Measurements from ENCODE around the gene CABLES2. TPM values are rescaled to one million over a fixed set of nuclear protein-coding genes. Genes with fewer than 3 reads are reported as not detected.

Gene CABLES2
- total and polyA plus RNA-seq, 3 donors from 2014 or later: 51.0 to 83.0 (median 58.6) TPM

DNA sequence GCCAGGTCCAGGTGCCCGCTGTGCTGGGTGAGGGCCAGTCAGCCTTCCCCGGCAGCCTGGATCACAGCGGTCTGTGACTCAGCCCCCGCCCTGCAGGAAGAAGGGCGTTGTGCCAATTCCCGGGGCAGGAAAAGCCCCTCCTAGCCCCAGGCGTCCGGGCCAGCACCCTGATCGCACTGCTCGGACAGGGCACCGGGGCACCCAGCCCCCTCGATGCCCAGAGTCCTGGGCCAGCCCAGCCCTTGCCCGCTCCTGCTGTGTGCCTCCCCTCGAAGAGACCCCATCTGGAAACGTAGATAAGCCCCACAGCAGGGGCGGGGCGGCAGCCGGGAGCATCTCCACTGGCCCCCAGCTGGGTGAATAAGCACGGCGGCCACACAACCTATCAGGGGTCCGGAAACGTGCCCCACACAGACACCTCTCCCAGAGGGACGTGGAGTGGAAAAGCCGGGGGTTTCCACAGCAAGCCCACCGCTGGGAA, 49.9 kb downstream of the CABLES2 start:
- Histone ChIP-seq H3K9me3 (no peaks in the 10 kb centered on the region), H3K27me3 (no peaks in the 10 kb centered on the region), H3K4me3 (no peak overlapping the region), H3K27ac (peak overlapping the region; percentile 66 to 80), H3K4me1 (peaks cover 52% of the 10 kb centered on the region), H3K36me3 (ENCODE audit: low read depth, missing control alignments) (no peaks in the 10 kb centered on the region)
- 41 to 64% methylated on average over 8 to 24 of the region's 25 CpGs for WGBS, 2 donors
- DNase-seq: no peak
- intact Hi-C loops (cut with DNase I; ENCODE audit: low total_unique reads): no loop called here
- TF ChIP-seq, protein P1, sequence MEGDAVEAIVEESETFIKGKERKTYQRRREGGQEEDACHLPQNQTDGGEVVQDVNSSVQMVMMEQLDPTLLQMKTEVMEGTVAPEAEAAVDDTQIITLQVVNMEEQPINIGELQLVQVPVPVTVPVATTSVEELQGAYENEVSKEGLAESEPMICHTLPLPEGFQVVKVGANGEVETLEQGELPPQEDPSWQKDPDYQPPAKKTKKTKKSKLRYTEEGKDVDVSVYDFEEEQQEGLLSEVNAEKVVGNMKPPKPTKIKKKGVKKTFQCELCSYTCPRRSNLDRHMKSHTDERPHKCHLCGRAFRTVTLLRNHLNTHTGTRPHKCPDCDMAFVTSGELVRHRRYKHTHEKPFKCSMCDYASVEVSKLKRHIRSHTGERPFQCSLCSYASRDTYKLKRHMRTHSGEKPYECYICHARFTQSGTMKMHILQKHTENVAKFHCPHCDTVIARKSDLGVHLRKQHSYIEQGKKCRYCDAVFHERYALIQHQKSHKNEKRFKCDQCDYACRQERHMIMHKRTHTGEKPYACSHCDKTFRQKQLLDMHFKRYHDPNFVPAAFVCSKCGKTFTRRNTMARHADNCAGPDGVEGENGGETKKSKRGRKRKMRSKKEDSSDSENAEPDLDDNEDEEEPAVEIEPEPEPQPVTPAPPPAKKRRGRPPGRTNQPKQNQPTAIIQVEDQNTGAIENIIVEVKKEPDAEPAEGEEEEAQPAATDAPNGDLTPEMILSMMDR (IDR thresholded peaks at IDR 0.05): no peak
- TF ChIP-seq POLR2A (IDR thresholded peaks at IDR 0.05): no peak

DNA sequence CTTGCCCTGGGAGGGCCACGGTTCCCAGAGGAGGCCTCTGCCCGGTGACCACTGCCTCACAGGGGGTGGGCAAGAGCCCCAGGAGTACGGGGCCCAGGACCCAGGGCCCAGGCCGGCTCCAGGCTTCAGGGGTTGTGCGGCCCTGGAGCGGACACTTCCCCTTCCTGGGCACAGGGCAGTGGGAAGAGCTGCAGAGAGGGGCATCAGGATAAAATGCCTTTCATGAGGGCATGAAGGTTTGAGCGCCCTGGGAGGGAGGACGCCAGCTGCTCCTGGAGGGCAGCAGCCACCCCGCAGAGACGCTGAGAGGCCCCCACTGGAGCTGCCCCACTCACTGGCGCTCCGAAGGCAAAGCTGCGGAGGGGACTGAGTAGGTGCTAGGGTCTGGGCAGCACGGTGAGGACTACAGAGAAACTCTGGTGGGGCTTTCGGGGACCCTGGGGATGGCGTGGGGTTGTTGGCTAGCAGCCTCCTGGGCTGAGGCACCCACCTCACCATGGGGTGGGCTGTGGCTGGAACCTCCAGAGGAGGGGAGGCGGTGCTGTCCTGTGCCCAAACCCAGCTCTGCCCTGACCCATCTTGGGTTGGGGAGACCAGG, 50.4 kb downstream of the CABLES2 start:
- 63 to 64% methylated on average over 17 of the region's 17 CpGs for WGBS, 2 donors
- Histone ChIP-seq H3K27ac (peak overlapping the region; percentile 66 to 80), H3K4me3 (no peak overlapping the region), H3K36me3 (ENCODE audit: low read depth, missing control alignments) (no peaks in the 10 kb centered on the region), H3K27me3 (no peaks in the 10 kb centered on the region), H3K4me1 (peaks cover 52% of the 10 kb centered on the region), H3K9me3 (no peaks in the 10 kb centered on the region)
- DNase-seq: no peak
- TF ChIP-seq, protein P1 (IDR thresholded peaks at IDR 0.05): no peak
- TF ChIP-seq POLR2A (IDR thresholded peaks at IDR 0.05): no peak
- intact Hi-C loops (cut with DNase I; ENCODE audit: low total_unique reads): no loop called here

DNA sequence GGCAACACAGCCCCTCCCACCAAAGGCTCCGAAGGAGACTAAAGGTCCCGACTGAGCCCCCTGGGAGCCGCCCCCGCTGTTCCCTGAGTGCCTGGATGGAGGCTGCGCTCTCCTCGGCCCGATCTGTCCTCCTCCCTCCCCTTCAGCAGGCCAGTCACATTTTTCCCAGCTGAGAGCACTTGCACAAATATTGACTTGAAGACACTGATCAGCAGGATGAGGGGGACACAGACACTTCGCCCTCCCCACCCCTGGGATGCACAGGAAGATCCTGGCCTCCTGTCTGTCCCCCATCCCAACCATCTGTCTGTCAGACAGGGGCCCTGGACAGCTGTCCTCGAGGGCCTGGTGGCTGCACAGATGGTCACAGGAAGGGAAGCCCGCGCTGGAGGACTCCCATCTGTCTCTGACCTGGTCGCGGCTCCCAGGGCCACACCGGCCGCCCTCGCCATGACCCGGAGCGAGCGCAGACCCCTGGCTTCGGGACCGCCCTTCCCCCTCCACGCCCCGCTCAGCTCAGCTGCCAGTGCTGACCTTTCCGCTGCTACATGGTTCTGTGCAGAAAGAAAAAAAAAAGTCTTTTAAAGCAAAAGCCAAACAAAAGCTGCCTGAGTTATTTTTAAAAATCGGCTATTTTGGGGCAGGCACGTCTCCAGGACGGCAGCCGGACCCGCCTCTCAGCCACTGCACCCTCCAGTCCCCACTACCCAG, 51.1 kb downstream of the CABLES2 start:
- intact Hi-C loops (cut with DNase I; ENCODE audit: low total_unique reads): no loop called here
- Histone ChIP-seq H3K27me3 (no peaks in the 10 kb centered on the region), H3K27ac (peak overlapping the region; percentile 66 to 80), H3K9me3 (no peaks in the 10 kb centered on the region), H3K4me1 (peaks cover 52% of the 10 kb centered on the region), H3K36me3 (ENCODE audit: low read depth, missing control alignments) (no peaks in the 10 kb centered on the region), H3K4me3 (no peak overlapping the region)
- 46 to 54% methylated on average over 25 to 26 of the region's 29 CpGs for WGBS, 2 donors
- peak; percentile 59 for DNase-seq
- TF ChIP-seq, protein P1 (IDR thresholded peaks at IDR 0.05): no peak
- TF ChIP-seq POLR2A (IDR thresholded peaks at IDR 0.05): no peak

DNA sequence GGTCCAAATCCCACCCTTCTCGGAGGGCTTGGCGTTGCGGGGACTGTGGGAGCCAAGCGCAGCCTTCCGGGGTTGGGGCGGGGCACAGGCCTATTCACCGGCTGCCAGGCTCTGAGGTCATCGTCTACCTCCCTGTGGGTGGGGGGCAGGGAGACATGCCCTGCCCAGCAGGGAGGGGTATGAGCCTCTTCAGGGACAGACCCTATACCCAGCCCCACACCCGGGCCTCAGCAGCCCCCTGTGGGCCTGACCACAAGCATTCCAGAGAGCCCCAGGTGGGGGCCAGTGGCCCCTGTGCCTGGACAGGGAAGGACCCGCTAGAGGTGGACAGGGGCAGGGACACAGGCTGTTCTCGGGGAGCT, 51.6 kb downstream of the CABLES2 start:
- peak; percentile 59 for DNase-seq
- 23 to 60% methylated on average over 1 to 11 of the region's 11 CpGs for WGBS, 2 donors
- H3K36me3 ChIP-seq (ENCODE audit: low read depth, missing control alignments): no peaks in the 10 kb centered on the region
- H3K4me3 ChIP-seq: no peak overlapping the region
- TF ChIP-seq, protein P1 (IDR thresholded peaks at IDR 0.05): no peak
- no peak for TF ChIP-seq POLR2A (IDR thresholded peaks at IDR 0.05)
- H3K27ac ChIP-seq: peak overlapping the region; percentile 66 to 80
- no peaks in the 10 kb centered on the region for H3K9me3 ChIP-seq
- no peaks in the 10 kb centered on the region for H3K27me3 ChIP-seq
- peaks cover 52% of the 10 kb centered on the region for H3K4me1 ChIP-seq
- intact Hi-C loops (cut with DNase I; ENCODE audit: low total_unique reads): no loop called here

All from testis (tissue), 3 donors.